ENCODE results near the gene CPTP. TPM values are rescaled to one million over a fixed set of nuclear protein-coding genes. Genes with fewer than 3 reads are reported as not detected.

CPTP gene
- total RNA-seq, 1 experiment from 2014 or later = 22.2 TPM

DNA sequence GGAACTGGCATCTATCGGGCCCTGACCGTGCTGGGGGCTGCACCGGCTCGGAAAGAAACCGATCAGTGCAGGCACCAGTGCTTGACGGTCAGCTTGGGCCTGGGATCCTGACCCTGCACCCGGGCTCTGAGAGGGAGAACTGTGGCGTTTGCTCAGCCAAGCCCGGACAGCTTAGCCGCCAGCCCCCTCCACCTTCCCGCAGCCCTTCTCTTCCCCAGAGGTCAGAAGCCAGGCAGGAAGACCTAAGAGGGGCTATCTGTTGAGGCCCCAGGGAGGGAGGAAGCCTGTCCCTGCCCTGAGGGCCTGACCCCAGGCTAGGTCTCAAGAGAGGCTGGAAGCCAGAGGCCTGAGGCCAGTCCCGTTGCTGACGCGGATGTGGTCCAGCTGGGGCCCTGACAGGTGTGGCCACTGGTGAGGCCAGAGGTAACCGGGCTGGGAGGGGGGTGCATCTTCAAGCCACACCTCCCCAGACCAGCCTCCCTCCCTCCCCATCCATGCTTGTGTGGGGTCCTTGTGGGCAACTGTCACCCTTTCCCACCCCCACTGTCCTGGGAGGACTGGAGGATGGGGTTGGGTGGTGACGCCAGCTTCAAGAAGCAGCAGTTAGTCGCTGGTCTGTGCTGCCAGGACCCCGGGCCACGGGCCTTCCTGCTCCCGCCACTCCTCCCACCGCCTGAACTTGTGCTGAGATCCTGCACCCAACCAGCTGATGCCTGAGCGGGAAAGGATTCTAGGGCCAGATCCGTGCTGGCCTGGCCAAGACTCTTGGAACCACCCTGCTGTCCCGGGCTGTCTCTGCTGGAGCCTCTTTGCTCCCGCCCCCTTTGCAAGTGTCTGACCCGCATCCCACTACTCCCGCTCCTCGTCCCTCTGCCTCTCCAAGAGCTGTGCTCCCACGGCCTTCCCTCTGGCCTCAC is 27.2 kb downstream of the CPTP start:
- DNase-seq (ENCODE audit: low read depth, low spot score) = no peak
- in situ Hi-C loops (cut with HindIII; ENCODE audit: low pct_unique_long_range_greater_than_20kb, low sequenced_read_pairs) = no loop called here

DNA sequence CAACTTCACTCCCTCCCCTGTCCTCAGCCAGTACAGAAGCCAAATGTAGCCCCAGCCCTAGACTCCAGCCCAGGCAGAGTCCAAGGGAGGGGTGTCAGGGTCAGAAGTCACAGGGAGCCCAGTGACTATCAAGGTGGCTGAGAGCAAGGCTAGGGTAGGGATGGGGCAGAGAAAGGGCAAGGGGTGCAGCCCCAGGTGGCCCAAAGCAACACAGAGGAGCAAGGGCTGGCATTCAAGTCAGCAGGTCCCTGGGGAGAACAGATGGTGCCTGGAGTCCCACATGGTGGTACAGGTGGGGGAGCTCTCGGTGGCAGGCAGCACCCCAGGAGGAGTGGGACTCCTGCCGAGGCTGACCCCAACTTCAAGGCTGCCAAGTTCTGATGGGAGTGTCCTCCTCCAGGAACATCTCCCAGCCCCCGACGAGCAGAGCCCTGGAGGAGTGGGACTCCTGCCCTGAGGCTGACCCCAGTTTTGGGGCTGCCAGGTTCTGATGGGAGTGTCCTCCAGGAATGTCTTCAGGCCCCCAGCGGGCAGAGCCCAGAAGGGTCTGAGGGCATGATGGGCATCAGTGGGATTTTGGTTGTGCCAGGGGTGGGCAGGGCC is 28.3 kb downstream of the CPTP start:
- in situ Hi-C loops (cut with HindIII; ENCODE audit: low pct_unique_long_range_greater_than_20kb, low sequenced_read_pairs) = no loop called here
- no peak for DNase-seq (ENCODE audit: low read depth, low spot score)

DNA sequence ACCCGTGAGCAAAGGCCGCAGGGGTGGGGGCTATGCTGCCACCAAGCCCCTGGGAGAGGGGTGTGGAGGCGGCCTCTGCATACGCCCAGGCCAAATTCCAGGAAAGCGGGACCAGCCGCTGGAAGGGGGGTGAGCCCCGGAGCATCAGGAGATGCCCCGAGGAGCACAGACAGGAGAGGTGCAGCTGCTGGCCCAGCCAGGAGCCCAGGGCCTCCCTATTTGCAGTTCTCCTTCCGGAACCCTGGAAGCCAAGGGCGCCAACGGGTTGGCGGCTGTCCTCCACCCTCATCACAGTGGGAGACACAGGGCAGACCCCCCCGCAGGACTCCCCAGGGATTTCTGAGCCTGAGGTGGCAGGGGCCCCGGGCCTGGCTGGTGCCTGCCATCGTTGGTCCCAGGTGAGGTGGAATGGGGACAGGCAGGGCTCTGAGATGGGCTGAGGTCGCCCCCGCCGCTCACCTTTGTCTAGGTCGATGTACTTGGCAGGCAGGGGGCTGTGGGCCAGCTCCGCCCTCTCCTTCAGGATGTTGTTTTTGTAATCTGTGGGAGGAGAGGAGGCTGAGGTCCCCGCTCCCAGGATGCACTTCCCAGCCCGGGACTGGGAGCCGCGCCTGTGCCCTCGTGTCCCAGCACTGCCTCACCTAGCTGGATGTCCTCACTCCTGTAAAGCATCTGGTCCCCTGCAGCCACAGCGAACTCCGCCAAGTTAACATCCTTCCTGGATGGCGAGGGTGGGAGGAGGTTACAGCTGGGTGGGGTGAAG is 29.0 kb downstream of the CPTP start:
- in situ Hi-C loops (cut with HindIII; ENCODE audit: low pct_unique_long_range_greater_than_20kb, low sequenced_read_pairs) = no loop called here
- no peak for DNase-seq (ENCODE audit: low read depth, low spot score)

DNA sequence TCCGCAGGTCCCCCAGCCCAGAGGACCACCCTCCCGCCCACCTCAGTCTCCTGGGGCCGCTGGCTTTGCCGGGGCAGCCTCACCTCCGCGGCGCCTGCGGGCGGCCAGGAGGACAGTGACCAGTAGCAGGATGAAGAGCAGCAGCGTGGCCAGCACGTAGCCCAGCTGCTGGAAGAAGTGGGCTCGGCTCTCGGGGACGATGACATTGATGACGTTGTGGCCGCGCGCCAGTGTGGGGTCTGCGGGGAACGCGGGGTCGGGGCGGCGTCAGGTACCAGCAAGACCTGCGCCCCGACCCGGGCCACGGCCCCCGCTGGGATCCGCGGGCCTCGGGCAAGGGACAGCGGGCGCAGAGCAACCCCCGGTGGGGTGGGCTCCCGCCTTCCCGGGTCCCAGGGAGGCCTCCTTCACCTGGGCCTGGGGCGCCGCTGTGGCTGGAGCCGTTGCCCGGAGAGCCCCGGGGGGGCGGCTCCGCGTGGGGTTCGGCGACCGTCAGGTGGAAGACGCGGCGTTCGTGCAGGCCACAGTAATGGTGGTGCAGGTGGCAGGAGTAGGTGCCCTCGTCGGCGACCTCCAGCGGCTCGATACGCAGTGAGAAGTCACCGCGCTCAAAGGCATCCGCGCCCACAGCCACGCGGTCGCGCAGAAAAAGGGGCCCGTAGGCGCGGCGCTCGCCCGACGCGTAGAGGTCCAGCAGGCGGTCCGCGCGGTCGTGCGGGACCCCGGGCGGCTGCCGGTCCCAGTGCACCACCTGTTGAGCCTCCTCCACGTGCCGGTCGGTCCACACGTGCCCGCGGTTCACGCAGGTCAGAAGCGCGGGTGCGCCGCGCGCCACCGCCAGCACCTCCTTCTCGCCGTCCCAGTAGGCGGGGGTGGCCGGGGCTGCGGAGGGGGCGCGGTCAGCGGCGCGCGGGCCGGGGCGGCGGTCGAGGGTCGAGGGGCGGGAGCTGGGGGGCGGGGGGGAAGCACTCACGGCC is 30.0 kb downstream of the CPTP start:
- DNase-seq (ENCODE audit: low read depth, low spot score) = no peak
- in situ Hi-C loops (cut with HindIII; ENCODE audit: low pct_unique_long_range_greater_than_20kb, low sequenced_read_pairs) = no loop called here

DNA sequence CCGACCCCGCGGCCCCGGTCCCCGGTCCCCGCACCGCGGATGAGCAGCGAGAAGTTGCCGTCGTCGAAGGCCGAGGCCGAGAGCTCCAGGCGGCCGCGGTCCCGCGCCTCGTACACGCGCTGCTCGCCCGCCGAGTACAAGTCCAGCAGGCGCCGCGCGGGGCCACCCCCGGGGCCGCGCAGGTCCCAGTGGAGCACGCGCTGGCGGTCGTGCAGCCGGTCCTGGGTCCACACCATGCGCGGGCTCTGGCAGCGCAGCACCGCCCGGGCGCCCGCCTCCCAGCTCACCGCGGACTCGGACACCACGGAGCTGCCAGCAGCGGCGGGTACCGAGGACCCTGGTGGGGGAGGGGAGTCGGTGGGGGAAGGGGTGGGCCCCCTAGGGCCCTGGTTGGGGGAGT is 30.8 kb downstream of the CPTP start:
- in situ Hi-C loops (cut with HindIII; ENCODE audit: low pct_unique_long_range_greater_than_20kb, low sequenced_read_pairs) = no loop called here
- DNase-seq (ENCODE audit: low read depth, low spot score) = peak; percentile 30

DNA sequence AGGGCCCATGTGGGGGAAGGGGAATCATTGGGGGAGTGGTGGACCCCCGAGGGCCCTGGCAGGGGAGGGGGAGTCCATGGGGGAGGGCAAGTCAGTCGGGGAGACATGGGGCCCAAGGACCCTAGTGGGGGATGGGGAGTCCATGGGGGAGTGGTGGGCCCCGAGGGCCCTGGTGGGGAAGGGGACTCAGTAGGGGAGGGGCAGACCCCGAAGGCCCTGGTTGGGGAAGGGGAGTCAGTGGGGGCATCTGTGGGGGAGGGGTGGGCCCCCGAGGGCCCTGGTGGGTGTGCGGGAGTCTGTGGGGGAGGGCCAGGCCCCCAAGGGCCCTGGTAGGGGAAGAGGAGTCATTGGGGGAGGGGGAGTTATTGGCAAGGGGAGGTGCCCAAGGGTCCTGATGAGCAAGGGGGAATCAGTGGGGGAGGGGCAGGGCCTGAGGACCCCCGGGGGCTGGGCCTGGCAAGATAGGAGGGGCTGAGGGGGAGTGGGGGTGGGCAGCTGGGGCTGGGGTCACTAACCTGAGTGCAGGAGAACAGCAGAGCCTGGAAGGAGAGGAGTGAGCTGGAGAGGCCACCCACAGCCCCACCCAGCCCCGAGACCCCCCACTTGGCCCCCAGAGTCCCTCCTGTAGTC is 31.7 kb downstream of the CPTP start:
- no peak for DNase-seq (ENCODE audit: low read depth, low spot score)
- in situ Hi-C loops (cut with HindIII; ENCODE audit: low pct_unique_long_range_greater_than_20kb, low sequenced_read_pairs) = no loop called here

DNA sequence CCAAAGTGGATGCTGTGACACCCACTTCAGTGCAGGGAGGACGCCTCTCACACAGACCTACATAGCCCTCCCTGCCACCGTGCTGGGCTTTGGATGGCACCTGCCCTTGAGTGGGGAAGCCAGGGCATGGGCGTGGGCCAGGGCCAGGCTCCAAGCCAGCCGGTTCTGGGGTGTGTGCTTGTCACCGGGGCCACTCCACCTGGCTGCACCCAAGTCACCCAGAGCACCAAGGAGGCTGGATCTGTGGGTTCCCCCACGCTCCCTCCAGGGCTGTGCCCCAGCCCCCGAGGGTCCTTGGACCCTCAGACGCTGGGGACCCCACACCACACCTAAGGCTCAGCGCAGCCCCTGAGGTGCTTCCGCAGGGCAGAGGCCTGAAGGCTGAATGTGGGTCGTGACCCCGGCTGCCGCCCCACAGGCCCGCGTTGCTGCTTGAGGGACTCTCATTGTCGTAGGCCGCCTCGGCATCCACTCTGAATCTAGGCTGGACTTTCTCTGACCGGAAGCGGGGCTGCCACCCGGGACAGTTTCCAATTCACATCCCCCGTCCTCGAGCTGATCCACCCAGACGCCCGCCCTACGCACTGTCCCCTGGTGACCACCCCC is 32.3 kb downstream of the CPTP start:
- in situ Hi-C loops (cut with HindIII; ENCODE audit: low pct_unique_long_range_greater_than_20kb, low sequenced_read_pairs) = no loop called here
- DNase-seq (ENCODE audit: low read depth, low spot score) = no peak

DNA sequence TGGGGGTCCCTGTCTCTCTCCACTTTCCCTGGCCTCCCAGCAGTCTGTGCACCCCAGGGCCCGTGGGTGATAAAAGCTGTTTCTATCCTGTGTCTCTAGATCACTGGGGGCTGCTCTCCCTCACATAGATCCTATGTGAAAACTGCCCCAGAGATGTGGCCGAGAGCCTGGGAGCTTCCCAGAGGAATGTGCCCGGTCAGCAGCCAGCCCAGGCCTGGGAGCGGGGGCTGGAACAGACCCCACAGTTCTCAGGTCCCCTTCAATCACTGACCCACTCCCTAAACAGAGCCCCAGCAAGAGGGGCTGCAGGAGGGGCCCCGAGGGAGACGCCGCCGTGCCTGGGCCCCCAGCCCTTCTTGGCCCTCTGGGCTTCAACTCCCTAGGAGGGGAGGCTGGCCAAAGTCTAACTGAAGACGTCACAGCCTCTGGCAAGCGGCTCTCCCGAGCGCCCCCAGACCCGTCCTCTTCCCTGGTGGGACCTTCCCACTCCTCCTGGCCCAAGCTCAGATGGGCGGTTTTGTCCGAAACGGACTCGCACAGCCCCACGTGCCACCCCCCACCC is 33.4 kb downstream of the CPTP start:
- DNase-seq (ENCODE audit: low read depth, low spot score) = no peak
- in situ Hi-C loops (cut with HindIII; ENCODE audit: low pct_unique_long_range_greater_than_20kb, low sequenced_read_pairs) = no loop called here

DNA sequence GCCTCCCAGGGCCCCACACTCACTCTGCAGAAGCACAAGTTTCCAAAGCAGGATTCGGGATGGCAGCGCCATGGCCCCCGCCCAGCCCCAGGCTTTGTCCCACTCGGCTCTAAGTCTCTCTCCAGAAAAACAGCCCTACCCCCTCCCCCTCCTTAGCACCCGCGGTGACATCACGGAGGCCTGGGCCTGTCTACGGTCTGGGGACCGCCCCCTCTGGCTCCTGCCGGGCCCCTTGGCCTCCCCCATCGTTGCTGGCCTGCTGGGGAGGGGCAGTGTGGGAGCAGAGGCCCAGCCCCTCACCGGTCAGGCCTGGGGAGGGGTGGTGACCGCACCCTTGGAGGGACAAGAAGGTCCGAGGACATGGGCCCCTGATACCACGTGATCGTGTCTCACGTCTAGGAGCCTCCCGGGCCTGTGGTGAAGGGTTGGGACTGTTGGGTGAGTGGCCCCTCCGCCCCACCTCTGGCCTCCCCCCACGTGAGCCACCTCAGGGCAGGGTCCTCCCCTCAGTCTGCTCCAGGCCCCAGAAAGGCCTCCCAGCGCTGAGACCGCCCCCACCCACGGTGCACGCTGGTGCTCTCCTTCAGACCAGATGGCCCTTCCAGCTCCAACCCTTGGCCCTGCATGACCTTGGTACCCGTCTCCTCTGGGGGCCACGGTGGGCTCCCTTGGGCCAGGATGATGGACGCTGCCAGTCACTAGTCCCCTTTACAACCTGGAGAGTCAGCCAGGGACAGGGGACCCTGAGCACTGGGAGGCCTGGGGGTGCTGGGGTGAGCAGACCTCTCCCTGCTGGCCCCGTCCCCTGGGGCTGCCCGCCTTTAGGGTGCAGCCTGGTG is 34.0 kb downstream of the CPTP start, which contains the start of gene MXRA8:
MXRA8 (minus strand) TSS at position 123 of the 839 bp plus-strand sequence; CDS start at position 72, 51 bp downstream.
- in situ Hi-C loops (cut with HindIII; ENCODE audit: low pct_unique_long_range_greater_than_20kb, low sequenced_read_pairs) = no loop called here
- DNase-seq (ENCODE audit: low read depth, low spot score) = no peak

DNA sequence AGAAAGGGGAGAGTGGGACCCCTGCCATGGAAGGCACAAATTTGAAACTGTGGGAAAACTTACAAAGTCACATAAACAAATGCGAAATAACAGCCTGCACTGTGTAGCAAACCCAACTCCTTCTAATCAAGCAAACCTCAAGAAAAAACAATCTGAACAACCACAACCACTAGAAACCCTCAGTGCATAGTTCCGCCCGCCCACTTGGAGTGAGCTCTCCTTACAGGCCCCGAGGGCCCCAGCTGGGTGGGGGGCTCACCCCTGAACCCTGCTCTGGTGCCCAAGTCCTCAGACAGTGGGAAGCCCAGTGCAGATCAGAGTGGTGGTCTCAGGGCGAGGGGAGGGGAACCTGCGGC is 34.7 kb downstream of the CPTP start:
- DNase-seq (ENCODE audit: low read depth, low spot score) = no peak
- in situ Hi-C loops (cut with HindIII; ENCODE audit: low pct_unique_long_range_greater_than_20kb, low sequenced_read_pairs) = no loop called here

DNA sequence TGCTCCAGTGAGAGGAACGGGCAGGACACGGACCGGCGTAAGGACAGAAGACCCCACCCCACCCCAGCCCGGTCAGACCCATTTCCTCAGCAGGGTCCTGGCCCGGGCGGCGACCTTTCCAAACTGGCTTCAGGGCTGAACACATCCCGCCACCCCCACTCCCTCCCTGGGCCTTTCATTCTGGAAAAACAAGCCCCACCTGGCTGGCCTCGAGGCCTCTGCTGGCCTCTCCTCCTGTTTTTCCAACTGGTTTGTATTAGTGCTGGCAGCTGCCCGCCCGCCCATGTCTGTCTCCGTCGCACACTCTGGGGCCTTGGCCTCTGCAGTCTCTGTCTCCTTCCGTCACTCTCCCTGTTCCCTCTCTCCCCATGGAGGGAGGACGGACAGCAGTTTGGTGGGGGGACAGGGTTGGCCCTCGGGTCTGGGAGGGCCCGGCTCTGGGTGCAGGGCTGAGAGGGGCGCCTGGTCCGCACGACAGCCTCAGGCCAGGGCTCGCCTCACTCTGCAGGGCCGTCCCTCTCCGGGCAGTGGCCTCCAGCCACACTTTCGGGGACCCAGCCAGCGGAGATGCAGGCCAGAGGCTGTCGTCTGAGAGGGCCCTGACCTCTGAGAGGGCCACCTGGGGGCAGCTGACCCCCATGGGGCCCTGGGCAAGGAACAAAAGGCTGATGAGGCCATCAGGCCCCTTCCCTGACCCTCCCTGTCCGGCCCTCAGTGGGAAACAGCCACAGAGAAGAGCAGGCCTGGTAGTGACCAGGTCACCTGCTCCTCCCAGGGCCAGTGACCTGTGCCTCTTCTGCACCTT is 35.3 kb downstream of the CPTP start:
- DNase-seq (ENCODE audit: low read depth, low spot score) = no peak
- in situ Hi-C loops (cut with HindIII; ENCODE audit: low pct_unique_long_range_greater_than_20kb, low sequenced_read_pairs) = no loop called here

DNA sequence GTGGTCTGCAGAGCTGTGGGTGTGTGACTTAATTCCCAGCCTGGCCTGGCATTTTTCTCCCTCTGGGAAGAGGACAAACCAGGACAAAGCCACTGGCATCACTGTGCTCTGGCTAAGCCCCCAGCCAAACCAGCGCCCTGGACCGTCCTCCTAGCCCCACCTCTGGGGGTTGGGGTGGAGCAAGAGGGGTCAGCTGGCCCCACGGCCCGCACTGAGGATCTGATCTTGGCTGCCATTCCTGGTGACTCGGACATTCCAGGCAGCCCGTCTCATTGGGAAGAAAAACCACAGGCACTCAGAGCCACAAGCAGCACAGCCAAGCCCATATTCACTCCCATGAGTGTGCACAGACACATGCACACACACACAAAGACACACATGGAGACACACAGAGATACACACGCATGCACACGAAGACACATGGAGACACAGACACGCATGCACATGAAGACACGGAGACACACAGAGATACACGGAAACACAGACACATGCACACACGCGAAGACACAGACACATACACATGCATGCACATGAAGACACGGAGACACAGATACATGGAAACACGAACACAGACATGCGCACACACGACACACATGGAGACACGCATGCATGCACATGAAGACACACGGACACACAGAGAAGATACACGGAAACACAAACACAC is 36.0 kb downstream of the CPTP start:
- DNase-seq (ENCODE audit: low read depth, low spot score) = no peak
- in situ Hi-C loops (cut with HindIII; ENCODE audit: low pct_unique_long_range_greater_than_20kb, low sequenced_read_pairs) = no loop called here

DNA sequence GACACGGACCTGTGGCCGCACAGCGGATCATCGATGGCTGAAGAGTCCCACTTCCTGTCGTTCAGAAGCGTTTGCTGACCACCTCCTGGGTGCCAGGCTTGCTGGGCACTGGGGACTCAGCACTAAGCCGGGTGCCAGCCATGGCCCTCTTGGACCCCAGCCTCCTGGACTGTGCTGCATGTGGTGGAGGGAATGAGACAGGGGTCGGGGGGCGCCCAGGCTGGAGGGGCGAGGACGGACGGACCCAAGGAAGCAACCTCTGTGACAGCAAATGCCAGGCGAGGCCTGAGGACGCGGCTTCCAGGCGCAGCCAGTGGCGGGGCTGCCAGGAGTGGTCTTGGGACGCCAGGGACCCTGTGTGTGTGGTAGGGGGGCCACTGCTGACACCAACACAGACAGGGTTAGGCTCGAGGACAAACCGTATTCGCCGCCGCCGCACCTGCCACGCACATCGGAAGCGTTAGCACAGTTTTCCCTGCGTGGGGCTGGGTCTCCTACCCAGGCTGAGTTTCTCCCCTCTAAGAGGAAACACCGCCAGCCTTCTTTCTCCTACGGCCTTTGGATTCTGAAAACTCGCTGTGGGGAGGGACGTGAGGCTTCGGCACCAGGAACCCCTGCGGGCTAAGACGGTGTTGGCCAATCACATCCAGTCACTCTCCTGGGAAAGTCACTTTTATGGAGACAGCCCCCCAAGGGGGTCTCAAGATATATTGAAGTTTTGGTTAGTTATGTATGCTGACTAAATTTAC is 36.8 kb downstream of the CPTP start:
- in situ Hi-C loops (cut with HindIII; ENCODE audit: low pct_unique_long_range_greater_than_20kb, low sequenced_read_pairs) = no loop called here

DNA sequence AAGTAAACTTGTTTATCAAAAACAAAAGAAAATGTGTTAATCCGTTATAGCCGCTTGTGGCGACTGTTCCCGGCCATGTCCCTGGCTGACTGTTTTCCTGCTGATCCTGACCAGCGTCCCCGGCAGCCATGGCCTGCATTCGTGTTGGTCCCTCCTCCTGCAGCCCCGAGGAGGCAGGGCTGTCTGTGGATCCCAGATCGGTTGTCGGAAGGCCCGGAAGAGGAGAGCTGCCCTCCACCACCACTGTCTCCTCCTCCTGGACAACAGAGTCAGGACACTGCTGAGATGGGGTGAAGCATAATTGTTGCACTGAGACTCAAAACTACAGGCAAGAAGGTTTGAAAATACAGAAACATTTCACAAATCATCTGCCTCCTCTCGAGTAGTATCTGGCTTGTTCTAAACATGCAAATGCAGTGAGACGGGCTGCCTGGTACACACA is 37.4 kb downstream of the CPTP start:
- peak; percentile 61 for DNase-seq (ENCODE audit: low read depth, low spot score)
- in situ Hi-C loops (cut with HindIII; ENCODE audit: low pct_unique_long_range_greater_than_20kb, low sequenced_read_pairs) = no loop called here

More for the DNA sequence above, 36.8 kb downstream of the CPTP start:
- DNase-seq (ENCODE audit: low read depth, low spot score) = no peak

All from SK-MEL-5 (cell line).